Ascending aorta (tissue), 2 donors: ENCODE data around the gene RBP2. TPM values are rescaled to one million over a fixed set of nuclear protein-coding genes. Genes with fewer than 3 reads are reported as not detected.
"Not testable (repeated sequence)": the region's sequence is repeated elsewhere in the genome, so short reads cannot be mapped to it uniquely, and the experiment has no call there.

Source experiments
- DNase-seq, 2 donors: peaks; one replicate each; pipeline ENCODE4 v3.0.0-alpha.2; 2019; ENCODE audit warnings: low spot score in 2 of 2
- H3K27ac ChIP-seq, 2 donors: fragments of 200-600 bp; sonication (generic); one replicate each; pipeline ENCODE4 v1.5.1; 2016 to 2017; ENCODE audit warnings: mild to moderate bottlenecking in 1 of 2
- H3K27me3 ChIP-seq: fragments of 200-600 bp; sonication (generic); one replicate; pipeline ENCODE4 v1.5.1; 2017
- H3K36me3 ChIP-seq, 2 donors: fragments of 200-600 bp; sonication (generic); one replicate each; pipeline ENCODE4 v1.5.1; 2016
- H3K4me1 ChIP-seq, 2 donors: fragments of 200-600 bp; sonication (generic); one replicate each; pipeline ENCODE4 v1.5.1; 2016 to 2017; ENCODE audit warnings: mild to moderate bottlenecking in 1 of 2
- H3K4me3 ChIP-seq, 2 donors: fragments of 200-600 bp; sonication (generic); one replicate each; pipeline ENCODE4 v1.5.1; 2016 to 2017; ENCODE audit warnings: mild to moderate bottlenecking in 1 of 2
- H3K9me3 ChIP-seq, 2 donors: fragments of 200-600 bp; sonication (generic); one replicate each; pipeline ENCODE4 v1.5.1; 2016
- CTCF ChIP-seq, 3 experiments: fragments of 200-600 bp in 2 of 3; fragments of 450-650 bp in 1 of 3; sonication (generic) in 2 of 3; IDR thresholded peaks; one replicate each; pipeline ENCODE4 v1.5.1; 2016 to 2019; ENCODE audit warnings: antibody characterized with exemption in 3 of 3, mild to moderate bottlenecking in 1 of 3, moderate library complexity in 1 of 3
- intact Hi-C: fragments of 100-400 bp; cut with DNase I; formaldehyde crosslinking; loops from one replicate; pipeline ENCODE4 v1.15.1; 2023
- total RNA-seq: library from RNA; depleted of rRNA; stranded (reverse); fragments of >200 nt; gene quantifications from one replicate; pipeline ENCODE4 v1.1.0, GENCODE V29; 2016

RBP2 gene
- total RNA-seq, 1 donor from 2014 or later, result not detected

- H3K27ac ChIP-seq, result no peak overlapping the region
- no peak overlapping the region for H3K4me3 ChIP-seq
- DNase-seq, result no peak
- no peaks in the 10 kb centered on the region for H3K36me3 ChIP-seq
- H3K4me1 ChIP-seq, result no peaks in the 10 kb centered on the region
- H3K9me3 ChIP-seq, result peaks cover 17 to 46% of the 10 kb centered on the region in 2 donors
- H3K27me3 ChIP-seq, result no peaks in the 10 kb centered on the region
- no peak for TF ChIP-seq CTCF (IDR thresholded peaks at IDR 0.05)
- intact Hi-C loops, result no loop called here
These were observed 61.6 kb downstream of the RBP2 start for GRCh38 chr3:139414608-139415224.

- H3K27ac ChIP-seq, H3K27me3 ChIP-seq, H3K4me3 ChIP-seq, intact Hi-C loops, H3K4me1 ChIP-seq, H3K36me3 ChIP-seq, DNase-seq: not testable (repeated sequence)
- H3K9me3 ChIP-seq, result peaks cover 17 to 54% of the 10 kb centered on the region in 2 donors
These were observed 63.4 kb downstream of the RBP2 start for GRCh38 chr3:139412891-139413290.

Other genes starting within 250 kb of the RBP2 start
- gene MRPS22, start 132.5 kb downstream of the RBP2 start, total RNA-seq, result 8.3 TPM
- 26.6 TPM for gene COPB2, start 86.9 kb downstream of the RBP2 start, total RNA-seq
- gene RBP1, start 63.2 kb upstream of the RBP2 start, total RNA-seq, result 2.1 TPM
- gene NMNAT3, start 201.5 kb upstream of the RBP2 start, total RNA-seq, result 1.2 TPM